BJ (cell line): ENCODE measurements around the gene OR2D3. TPM values are rescaled to one million over a fixed set of nuclear protein-coding genes. Genes with fewer than 3 reads are reported as not detected.
"Not testable (repeated sequence)": the region's sequence is repeated elsewhere in the genome, so short reads cannot be mapped to it uniquely, and the experiment has no call there.

Source experiments
- CTCF ChIA-PET: fragments of 350-600 bp; formaldehyde crosslinking; extraction: SDS; loops from one replicate; lab custom pipeline; 2021; ENCODE audit warnings: antibody characterized with exemption, inconsistent platforms; lab: Yijun Ruan, JAX
- POLR2A ChIA-PET: fragments of 300-600 bp; sonication (Branson Sonifier 250); formaldehyde crosslinking; extraction: SDS; loops from one replicate; lab custom pipeline; 2021; ENCODE audit warnings: antibody characterized with exemption; lab: Charles Lee
- DNase-seq: peaks from one replicate; pipeline ENCODE4 v3.0.0-alpha.2; 2011; ENCODE audit warnings: low read depth
- H3K27me3 ChIP-seq: 2 replicates; pipeline ENCODE4 v1.6.0; 2011; ENCODE audit warnings: low read length; ENCODE audit not compliant: control insufficient read depth, insufficient read depth
- H3K36me3 ChIP-seq: 2 replicates; pipeline ENCODE4 v1.5.1; 2011; ENCODE audit warnings: low read length; ENCODE audit not compliant: control insufficient read depth, insufficient read depth
- H3K4me3 ChIP-seq: 2 replicates; pipeline ENCODE4 v1.5.1; 2011; ENCODE audit warnings: low read depth, mild to moderate bottlenecking, control low read depth, low read length
- CTCF ChIP-seq: IDR thresholded peaks from 2 replicates; pipeline ENCODE4 v1.5.1; 2011; ENCODE audit warnings: low read depth, mild to moderate bottlenecking, control low read depth, inconsistent platforms, low read length, moderate library complexity; ENCODE audit not compliant: insufficient read depth
- polyA plus RNA-seq: library from polyadenylated mRNA; depleted of rRNA; stranded (reverse); fragments of >200 nt; gene quantifications from 2 replicates; pipeline ENCODE4 v1.2.3, GENCODE V29; 2011

The OR2D3 gene
- polyA plus RNA-seq, 1 experiment, result not detected

GRCh38 chr11:6895010-6895409 lies 25.8 kb upstream of the OR2D3 start:
- no peaks in the 10 kb centered on the region for H3K27me3 ChIP-seq
- TF ChIP-seq CTCF, result no peak
- H3K36me3 ChIP-seq, result no peaks in the 10 kb centered on the region
- ChIA-PET CTCF (no interaction called here), POLR2A (no interaction called here)
- no peak for DNase-seq
- H3K4me3 ChIP-seq, result no peak overlapping the region

- ChIA-PET POLR2A (no interaction called here), CTCF (no interaction called here)
- TF ChIP-seq CTCF, result no peak
- Histone ChIP-seq H3K4me3 (no peak overlapping the region), H3K27me3 (no peaks in the 10 kb centered on the region), H3K36me3 (no peaks in the 10 kb centered on the region)
- no peak for DNase-seq
These were observed 21.9 kb upstream of the OR2D3 start for GRCh38 chr11:6898911-6899310.

DNA sequence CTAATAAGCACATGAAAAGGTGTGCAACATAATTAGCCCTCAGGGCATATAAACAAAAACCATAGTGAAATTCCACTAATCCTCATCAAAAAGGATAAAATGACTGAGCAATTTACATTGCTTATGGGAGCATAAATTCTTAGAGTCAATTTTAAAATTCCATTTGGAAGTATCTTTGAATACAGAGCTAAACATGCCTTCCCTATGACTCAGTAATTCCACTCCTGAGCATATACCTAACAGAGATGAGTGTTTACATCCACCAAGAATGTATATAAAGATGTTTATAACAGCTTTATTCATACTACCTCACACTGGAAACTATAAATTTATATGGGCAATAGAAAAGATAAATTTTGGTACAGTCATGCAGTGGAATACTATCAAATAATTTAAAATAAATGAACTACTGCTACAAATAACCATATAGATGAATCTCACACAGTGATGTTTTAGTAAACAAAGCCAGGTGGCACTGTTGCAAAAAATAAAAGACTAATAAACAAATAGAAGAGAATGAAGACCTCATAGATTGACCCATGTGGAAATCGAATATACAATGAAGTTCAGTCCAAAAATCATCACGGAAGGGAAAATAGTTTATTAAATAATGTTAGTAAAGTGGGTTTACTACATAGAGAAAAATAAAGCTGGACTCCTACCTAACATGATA lies 20.3 kb upstream of the OR2D3 start:
- ChIA-PET CTCF (no interaction called here), POLR2A (no interaction called here)
- Histone ChIP-seq H3K4me3 (no peak overlapping the region), H3K36me3 (no peaks in the 10 kb centered on the region), H3K27me3 (no peaks in the 10 kb centered on the region)
- TF ChIP-seq CTCF, result no peak
- no peak for DNase-seq

- DNase-seq, H3K36me3 ChIP-seq, POLR2A ChIA-PET, H3K27me3 ChIP-seq, H3K4me3 ChIP-seq: not testable (repeated sequence)
- CTCF ChIA-PET, result interaction anchor here (0.8 kb wide), 1 partner anchor 47 kb away, joined by 3 read pairs; no protein-coding TSS in a partner anchor
These were observed 16.0 kb upstream of the OR2D3 start for GRCh38 chr11:6904804-6905203.

DNA sequence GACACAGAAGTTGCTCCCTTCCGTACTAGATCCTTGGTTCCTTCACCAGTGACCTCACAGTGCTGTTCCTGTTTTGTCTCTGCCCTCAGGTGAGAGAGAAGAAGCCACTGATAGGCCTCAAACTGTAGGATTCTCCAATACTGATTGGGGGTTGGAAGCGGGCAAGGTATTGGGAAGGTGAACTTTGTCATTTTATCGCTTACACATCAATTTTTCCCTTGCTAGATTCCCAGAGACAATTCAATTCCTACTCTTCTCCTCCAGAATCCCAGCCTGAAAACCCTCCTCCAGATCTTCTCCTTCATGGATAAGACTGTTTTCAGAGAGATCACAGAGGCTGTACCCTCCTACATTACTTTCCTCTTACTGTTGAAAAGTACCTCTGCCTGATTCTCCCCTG lies 9.4 kb upstream of the OR2D3 start:
- TF ChIP-seq CTCF, result no peak
- POLR2A ChIA-PET, result no interaction called here
- Histone ChIP-seq H3K4me3 (no peak overlapping the region), H3K36me3 (no peaks in the 10 kb centered on the region), H3K27me3 (no peaks in the 10 kb centered on the region)
- DNase-seq, result no peak
- CTCF ChIA-PET, result no interaction called here

- no peaks in the 10 kb centered on the region for H3K27me3 ChIP-seq
- H3K36me3 ChIP-seq, result no peaks in the 10 kb centered on the region
- no peak for DNase-seq
- ChIA-PET CTCF (no interaction called here), POLR2A (no interaction called here)
- no peak for TF ChIP-seq CTCF
- H3K4me3 ChIP-seq, result no peak overlapping the region
These were observed 8.9 kb upstream of the OR2D3 start for GRCh38 chr11:6911948-6912347.
